Naive thymus-derived CD8-positive, alpha-beta T cell (primary cell): ENCODE results near the gene RSBN1L. TPM values are rescaled to one million over a fixed set of nuclear protein-coding genes. Genes with fewer than 3 reads are reported as not detected.
"Not testable (repeated sequence)": the region's sequence is repeated elsewhere in the genome, so short reads cannot be mapped to it uniquely, and the experiment has no call there.

Experiments
- ATAC-seq, 2 donors: fragments of 150-1000 bp; cut with Tn5 transposase in 1 of 2; sonication (Bioruptor Pico), chemical (Tn5 transposase) in 1 of 2; 1 replicate in 1 of 2; 2 replicates in 1 of 2; pipeline ENCODE4 v1.10.0; 2021; ENCODE audit warnings: mild to moderate bottlenecking in 2 of 2, moderate library complexity in 2 of 2
- POLR2A ChIA-PET: fragments of 350-600 bp; sonication (Branson Sonifier 250); formaldehyde crosslinking; loops from one replicate; lab custom pipeline; 2021; ENCODE audit warnings: antibody characterized with exemption; lab: Charles Lee
- DNase-seq, 10 donors: peaks; one replicate each; pipeline versions ENCODE4 v3.0.0 to v3.0.0-alpha.2; 2020 to 2022
- H3K27ac Mint-ChIP-seq, 10 donors: one replicate each; pipeline ENCODE4 v1.8.0; 2020 to 2022; ENCODE audit warnings: mild to moderate bottlenecking in 10 of 10, mixed read lengths in 10 of 10, moderate library complexity in 4 of 10, inconsistent platforms in 1 of 10
- H3K27me3 Mint-ChIP-seq, 5 donors: one replicate each; pipeline ENCODE4 v1.8.0; 2021 to 2022; ENCODE audit warnings: mixed read lengths in 5 of 5
- H3K36me3 Mint-ChIP-seq, 3 donors: one replicate each; pipeline ENCODE4 v1.8.0; 2020 to 2022; ENCODE audit warnings: mixed read lengths in 3 of 3, mild to moderate bottlenecking in 2 of 3, inconsistent platforms in 1 of 3
- H3K4me1 Mint-ChIP-seq, 4 donors: one replicate each; pipeline ENCODE4 v1.8.0; 2021 to 2022; ENCODE audit warnings: mixed read lengths in 4 of 4
- H3K4me3 Mint-ChIP-seq, 10 donors: one replicate each; pipeline ENCODE4 v1.8.0; 2020 to 2022; ENCODE audit warnings: mild to moderate bottlenecking in 10 of 10, mixed read lengths in 10 of 10, moderate library complexity in 6 of 10, inconsistent platforms in 1 of 10
- H3K9me3 Mint-ChIP-seq, 9 donors: one replicate each; pipeline ENCODE4 v1.8.0; 2020 to 2022; ENCODE audit warnings: mixed read lengths in 9 of 9, mild to moderate bottlenecking in 3 of 9, inconsistent platforms in 1 of 9, moderate library complexity in 1 of 9
- polyA plus RNA-seq, 3 donors: library from polyadenylated mRNA; unstranded; fragments of 300-500 nt; fragmentation: Illumina TruSeq; gene quantifications; one replicate each; pipeline ENCODE4 v1.2.3, GENCODE V29; 2021
- total RNA-seq, 8 experiments: library from RNA in 2 of 8; stranded (reverse) in 2 of 8; gene quantifications; one replicate each; pipeline ENCODE4 v1.2.3 and lab custom pipeline; 2021 to 2026

Gene RSBN1L
- total and polyA plus RNA-seq, 5 experiments from 2014 or later = 5.9 to 47.9 (median 8.2) TPM

DNA sequence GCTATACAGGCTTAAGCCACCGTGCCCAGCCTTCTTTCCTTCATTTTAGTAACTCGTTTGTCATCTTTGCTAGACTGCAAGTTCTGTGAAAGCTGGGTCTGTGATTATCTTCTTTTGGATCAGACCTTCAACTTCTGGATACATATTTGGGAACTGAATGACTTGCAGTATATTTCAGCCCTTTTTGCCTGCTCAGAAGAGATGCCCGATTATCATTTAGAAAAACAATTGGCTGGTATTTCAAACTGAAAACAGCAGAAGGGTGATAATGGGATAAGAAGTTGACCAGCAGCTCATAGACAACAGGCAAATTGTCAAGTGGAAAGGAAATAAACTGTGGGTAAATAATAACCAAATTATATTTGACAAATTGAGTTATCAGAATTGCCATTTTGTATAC is 14.6 kb downstream of the RSBN1L start:
- H3K4me1 Mint-ChIP-seq = peaks cover 24 to 76% (median 62%) of the 10 kb centered on the region in 4 donors
- POLR2A ChIA-PET = interaction anchor here (0.7 kb wide), 1 partner anchor 11 kb away, joined by 5 read pairs; no protein-coding TSS in a partner anchor
- DNase-seq (no peak), ATAC-seq (no peak)
- no peaks in the 10 kb centered on the region for H3K27me3 Mint-ChIP-seq
- peak overlapping the region in 1 of 10 donors; percentile 29 for H3K27ac Mint-ChIP-seq
- H3K9me3 Mint-ChIP-seq = no peaks in the 10 kb centered on the region
- H3K4me3 Mint-ChIP-seq = no peak overlapping the region
- peaks cover 0 to 55% (median 15%) of the 10 kb centered on the region in 3 donors for H3K36me3 Mint-ChIP-seq

DNA sequence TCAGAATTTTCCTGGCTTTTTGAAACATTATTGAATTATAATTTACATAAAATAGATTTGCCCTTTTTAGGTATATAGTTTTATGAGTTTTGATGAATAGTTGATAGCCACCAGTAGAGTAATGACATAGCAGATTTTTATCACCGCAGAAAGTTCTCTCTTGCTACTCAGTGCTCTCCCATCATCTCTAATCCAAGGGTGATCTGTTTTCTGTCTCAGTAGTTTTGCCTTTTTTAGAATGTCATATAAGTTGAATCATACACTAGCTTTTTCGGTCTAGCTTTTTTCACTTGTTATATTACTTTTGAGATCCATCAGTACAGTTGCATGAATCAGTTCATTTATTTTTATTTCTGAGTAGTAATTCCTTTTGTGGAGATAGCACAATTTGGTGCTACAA is 17.9 kb downstream of the RSBN1L start:
- Mint-ChIP-seq H3K27me3 (no peaks in the 10 kb centered on the region), H3K4me3 (peak overlapping the region in 2 of 10 donors; percentile 27 to 66), H3K4me1 (peaks cover 23 to 89% (median 68%) of the 10 kb centered on the region in 4 donors), H3K27ac (peak overlapping the region in 5 of 10 donors; percentile 33 to 80 (median 45)), H3K9me3 (no peaks in the 10 kb centered on the region), H3K36me3 (peaks cover 0 to 39% (median 18%) of the 10 kb centered on the region in 3 donors)
- ATAC-seq (no peak), DNase-seq (no peak)
- POLR2A ChIA-PET = no interaction called here

DNA sequence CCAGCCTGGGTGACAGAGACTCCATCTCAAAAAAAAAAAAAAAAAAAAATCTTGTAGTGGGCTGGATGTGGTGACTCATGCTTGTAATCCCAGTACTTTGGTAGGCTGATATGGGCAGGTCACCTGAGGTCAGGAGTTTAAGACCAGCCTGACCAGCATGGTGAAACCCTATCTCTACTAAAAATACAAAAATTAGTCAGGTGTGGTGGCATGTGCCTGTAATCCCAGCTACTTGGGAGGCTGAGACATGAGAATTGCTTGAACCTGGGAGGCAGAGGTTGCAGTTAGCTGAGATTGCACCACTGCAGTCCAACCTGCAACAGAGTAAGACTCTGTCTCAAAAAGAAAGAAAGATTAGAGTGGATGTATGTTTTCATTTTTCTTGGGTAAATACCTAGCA is 18.7 kb downstream of the RSBN1L start:
- Mint-ChIP-seq H3K4me3 (peak overlapping the region in 1 of 10 donors; percentile 22), H3K4me1 (peaks cover 21 to 89% (median 65%) of the 10 kb centered on the region in 4 donors), H3K27ac (peak overlapping the region in 3 of 10 donors; percentile 40 to 80 (median 67)), H3K36me3 (peaks cover 0 to 38% (median 17%) of the 10 kb centered on the region in 3 donors)
- not testable (repeated sequence) for H3K9me3 Mint-ChIP-seq, ATAC-seq, DNase-seq, H3K27me3 Mint-ChIP-seq
- POLR2A ChIA-PET = interaction anchor here (0.6 to 0.7 kb wide), 2 partner anchors 18 kb away, joined by 3 read pairs; no protein-coding TSS in a partner anchor

DNA sequence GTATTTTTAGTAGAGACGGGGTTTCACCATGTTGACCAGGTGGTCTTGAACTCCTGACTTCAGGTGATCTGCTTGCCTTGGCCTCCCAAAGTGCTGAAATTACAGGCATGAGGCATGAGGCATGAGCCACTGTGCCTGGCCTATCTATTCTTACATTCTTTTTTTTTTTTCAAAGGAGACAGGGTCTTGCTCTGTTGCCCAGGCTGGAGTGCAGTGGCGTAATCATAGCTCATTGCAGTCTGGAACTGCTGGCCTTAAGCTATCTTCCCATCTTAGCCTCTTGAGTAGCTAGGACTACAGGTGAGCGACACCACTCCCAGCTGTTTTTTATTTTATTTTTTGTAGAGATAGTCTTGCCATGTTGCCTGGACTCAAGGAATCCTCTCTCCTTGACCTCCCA is 20.5 kb downstream of the RSBN1L start:
- Mint-ChIP-seq H3K4me3 (no peak overlapping the region), H3K27ac (peak overlapping the region in 2 of 10 donors; percentile 15 to 59), H3K9me3 (no peaks in the 10 kb centered on the region), H3K4me1 (peaks cover 11 to 79% (median 51%) of the 10 kb centered on the region in 4 donors), H3K36me3 (peaks cover 0 to 22% (median 7%) of the 10 kb centered on the region in 3 donors), H3K27me3 (no peaks in the 10 kb centered on the region)
- POLR2A ChIA-PET = interaction anchor here (0.7 kb wide), 1 partner anchor 86 kb away, joined by 3 read pairs; no protein-coding TSS in a partner anchor
- no peak for ATAC-seq
- DNase-seq = no peak

DNA sequence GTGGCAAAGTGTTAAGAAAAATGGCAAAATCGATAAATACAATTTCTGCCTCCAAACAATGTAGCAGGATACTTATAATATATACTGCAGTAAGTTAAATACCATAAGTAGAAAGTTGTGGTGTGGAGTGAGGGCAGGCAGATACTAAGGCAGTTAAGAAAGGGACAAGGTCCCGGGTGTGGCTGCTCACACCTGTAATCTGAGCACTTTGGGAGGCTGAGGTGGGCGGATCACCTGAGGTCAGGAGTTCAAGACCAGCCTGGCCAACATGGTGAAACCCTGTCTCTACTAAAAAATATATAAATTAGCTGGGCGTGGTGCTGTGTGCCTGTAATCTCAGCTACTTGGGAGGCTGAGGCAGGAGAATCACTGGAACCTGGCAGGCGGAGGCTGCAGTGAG is 21.3 kb downstream of the RSBN1L start:
- H3K4me3 Mint-ChIP-seq = peak overlapping the region in 2 of 10 donors; percentile 24 to 36
- not testable (repeated sequence) for ATAC-seq
- POLR2A ChIA-PET = interaction anchor here (0.5 kb wide), 1 partner anchor 12 kb away, joined by 4 read pairs; no protein-coding TSS in a partner anchor

DNA sequence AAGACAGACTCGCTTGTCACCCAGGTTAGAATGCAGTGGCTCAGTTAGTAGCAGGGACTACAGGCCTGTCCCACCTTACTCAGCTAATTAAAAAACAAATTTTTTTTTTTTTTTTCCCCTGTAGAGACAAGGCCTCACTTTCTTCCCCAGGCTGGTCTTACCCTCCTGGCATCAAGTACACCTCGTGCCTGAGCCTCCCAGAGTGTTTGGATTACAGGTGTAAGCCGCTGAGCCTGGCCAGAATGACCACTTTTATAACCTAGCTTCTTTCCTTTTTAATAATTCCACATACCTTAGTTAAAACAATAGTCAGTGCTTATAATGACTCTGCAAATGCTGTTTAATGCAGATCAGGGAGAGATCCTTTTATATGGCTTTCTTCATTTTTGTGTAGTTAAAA is 31.3 kb downstream of the RSBN1L start:
- POLR2A ChIA-PET = no interaction called here

More for the DNA sequence above, 21.3 kb downstream of the RSBN1L start:
- not testable (repeated sequence) for H3K27me3 Mint-ChIP-seq, H3K9me3 Mint-ChIP-seq, DNase-seq
- H3K27ac Mint-ChIP-seq = peak overlapping the region in 6 of 10 donors; percentile 1 to 81 (median 40)
- peaks cover 0 to 19% (median 7%) of the 10 kb centered on the region in 3 donors for H3K36me3 Mint-ChIP-seq
- H3K4me1 Mint-ChIP-seq = peaks cover 11 to 75% (median 49%) of the 10 kb centered on the region in 4 donors

DNA sequence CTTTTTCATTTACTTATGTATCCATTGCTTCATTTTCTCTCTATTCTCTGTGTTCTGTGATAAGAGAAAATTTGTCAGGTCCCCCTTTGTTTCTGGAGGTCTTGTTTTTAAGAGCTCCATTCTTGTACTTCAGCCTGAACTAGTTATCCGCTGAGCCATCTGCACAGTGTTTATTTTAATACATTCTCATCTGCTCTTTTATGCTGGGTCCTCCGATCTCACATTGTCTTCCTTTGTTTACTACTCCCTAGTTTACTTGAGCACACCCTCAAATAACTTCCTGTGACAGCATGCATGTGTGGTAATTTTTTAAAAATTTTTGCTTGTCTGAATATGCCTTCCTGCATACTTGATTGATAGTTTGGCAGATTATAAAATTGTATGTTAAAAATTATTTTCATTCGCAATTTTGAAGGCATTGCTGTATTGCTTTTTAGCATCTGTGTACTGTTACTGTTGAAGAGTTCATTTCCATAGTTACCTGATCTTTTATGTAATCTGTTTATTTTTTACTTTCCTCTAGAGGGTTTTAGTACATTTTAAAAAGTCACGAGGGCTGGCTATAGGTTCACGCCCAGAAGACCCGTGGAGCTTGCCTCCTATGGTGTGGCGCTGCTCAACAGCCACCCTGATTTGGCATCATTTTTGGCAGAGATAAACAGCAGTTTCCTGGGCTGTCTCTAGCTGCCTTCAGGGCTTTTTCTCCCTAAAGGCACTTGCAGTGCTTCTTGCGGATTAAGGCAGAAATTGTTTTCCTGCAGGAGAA is 31.9 kb downstream of the RSBN1L start:
- H3K36me3 Mint-ChIP-seq = peaks cover 0 to 14% (median 0%) of the 10 kb centered on the region in 3 donors
- peak overlapping the region; percentile 0 to 87 (median 81) for H3K27ac Mint-ChIP-seq
- DNase-seq (peak in 7 of 10 donors; percentile 1 to 42 (median 27)), ATAC-seq (peak; percentile 81 to 92)
- no peaks in the 10 kb centered on the region for H3K9me3 Mint-ChIP-seq
- H3K27me3 Mint-ChIP-seq = no peaks in the 10 kb centered on the region
- H3K4me3 Mint-ChIP-seq = peak overlapping the region in 9 of 10 donors; percentile 25 to 59 (median 50)
- POLR2A ChIA-PET = interaction anchor here (1.4 kb wide), 1 partner anchor 30 kb away, joined by 4 read pairs; no protein-coding TSS in a partner anchor
- H3K4me1 Mint-ChIP-seq = peaks cover 23 to 71% (median 60%) of the 10 kb centered on the region in 4 donors

More for the DNA sequence above, 31.3 kb downstream of the RSBN1L start:
- no peak for ATAC-seq
- DNase-seq = no peak
- Mint-ChIP-seq H3K4me3 (peak overlapping the region in 9 of 10 donors; percentile 25 to 59 (median 50)), H3K9me3 (no peaks in the 10 kb centered on the region), H3K27me3 (no peaks in the 10 kb centered on the region), H3K4me1 (peaks cover 21 to 66% (median 55%) of the 10 kb centered on the region in 4 donors), H3K27ac (peak overlapping the region; percentile 0 to 87 (median 81)), H3K36me3 (peaks cover 0 to 14% (median 0%) of the 10 kb centered on the region in 3 donors)

DNA sequence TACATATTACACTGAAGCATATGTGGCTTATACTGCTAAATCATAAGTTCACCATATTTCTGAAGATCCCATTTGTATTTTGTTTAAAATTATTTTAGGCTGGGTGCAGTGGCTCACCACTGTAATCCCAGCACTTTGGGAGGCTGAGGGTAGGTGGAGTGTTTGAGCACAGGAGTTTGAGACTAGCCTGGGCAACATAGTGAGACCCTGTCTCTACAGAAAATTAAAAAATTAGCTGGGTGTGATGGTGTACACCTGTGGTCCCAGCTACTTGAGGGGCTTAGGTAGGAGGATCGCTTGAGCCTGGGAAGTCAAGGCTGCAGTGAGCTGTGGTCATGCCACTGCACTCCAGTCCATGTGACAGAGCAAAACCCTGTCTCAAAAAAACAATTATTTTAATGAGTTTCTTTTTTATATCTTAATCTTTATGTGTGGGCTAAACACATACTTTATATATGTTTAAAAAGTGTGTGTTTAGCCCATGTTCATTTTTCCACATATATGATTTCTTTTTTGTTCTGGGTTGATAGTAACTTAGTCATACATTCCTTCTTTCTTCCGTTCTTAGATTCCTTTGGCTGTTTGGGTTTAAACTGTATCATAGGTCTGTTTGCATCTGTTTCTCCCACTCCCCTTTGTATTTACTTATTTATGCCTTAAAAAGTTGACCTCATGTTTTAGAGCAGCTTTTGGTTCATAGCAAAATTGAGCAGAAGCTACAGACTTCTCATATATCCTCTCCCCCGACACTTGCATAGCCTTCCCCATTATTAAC is 33.5 kb downstream of the RSBN1L start:
- Mint-ChIP-seq H3K4me3 (peak overlapping the region in 3 of 10 donors; percentile 3 to 25 (median 11)), H3K4me1 (peaks cover 25 to 77% (median 66%) of the 10 kb centered on the region in 4 donors), H3K27ac (peak overlapping the region in 7 of 10 donors; percentile 21 to 87 (median 77)), H3K9me3 (no peaks in the 10 kb centered on the region), H3K27me3 (no peaks in the 10 kb centered on the region), H3K36me3 (peaks cover 0 to 10% (median 0%) of the 10 kb centered on the region in 3 donors)
- POLR2A ChIA-PET = interaction anchor here (1.4 kb wide), 1 partner anchor 32 kb away, joined by 4 read pairs; no protein-coding TSS in a partner anchor
- ATAC-seq = no peak
- no peak for DNase-seq

DNA sequence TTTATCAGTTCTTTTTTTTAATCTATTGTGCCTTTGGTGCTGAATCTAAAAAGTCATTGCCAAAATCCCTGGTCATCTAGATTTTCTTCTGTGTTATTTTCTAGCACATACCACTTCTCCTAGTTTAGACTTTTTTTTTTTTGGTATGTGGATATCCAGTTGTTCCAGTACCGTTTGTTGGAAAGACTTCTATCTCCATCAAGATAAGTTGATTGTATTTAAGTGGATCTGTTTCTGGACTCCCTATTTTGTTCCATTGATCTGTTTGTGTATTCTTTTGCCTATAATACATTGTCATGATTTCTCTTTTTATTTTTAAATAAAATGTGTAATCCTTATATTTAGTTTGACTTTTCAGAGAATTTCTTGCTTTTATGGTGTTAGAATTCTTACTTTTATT is 35.5 kb downstream of the RSBN1L start:
- no peaks in the 10 kb centered on the region for H3K27me3 Mint-ChIP-seq
- peak overlapping the region in 5 of 10 donors; percentile 17 to 75 (median 59) for H3K27ac Mint-ChIP-seq
- no peaks in the 10 kb centered on the region for H3K9me3 Mint-ChIP-seq
- peaks cover 0 to 19% (median 0%) of the 10 kb centered on the region in 3 donors for H3K36me3 Mint-ChIP-seq
- DNase-seq (no peak), ATAC-seq (no peak)
- POLR2A ChIA-PET = no interaction called here
- peak overlapping the region in 1 of 10 donors; percentile 10 for H3K4me3 Mint-ChIP-seq
- H3K4me1 Mint-ChIP-seq = peaks cover 23 to 79% (median 68%) of the 10 kb centered on the region in 4 donors

DNA sequence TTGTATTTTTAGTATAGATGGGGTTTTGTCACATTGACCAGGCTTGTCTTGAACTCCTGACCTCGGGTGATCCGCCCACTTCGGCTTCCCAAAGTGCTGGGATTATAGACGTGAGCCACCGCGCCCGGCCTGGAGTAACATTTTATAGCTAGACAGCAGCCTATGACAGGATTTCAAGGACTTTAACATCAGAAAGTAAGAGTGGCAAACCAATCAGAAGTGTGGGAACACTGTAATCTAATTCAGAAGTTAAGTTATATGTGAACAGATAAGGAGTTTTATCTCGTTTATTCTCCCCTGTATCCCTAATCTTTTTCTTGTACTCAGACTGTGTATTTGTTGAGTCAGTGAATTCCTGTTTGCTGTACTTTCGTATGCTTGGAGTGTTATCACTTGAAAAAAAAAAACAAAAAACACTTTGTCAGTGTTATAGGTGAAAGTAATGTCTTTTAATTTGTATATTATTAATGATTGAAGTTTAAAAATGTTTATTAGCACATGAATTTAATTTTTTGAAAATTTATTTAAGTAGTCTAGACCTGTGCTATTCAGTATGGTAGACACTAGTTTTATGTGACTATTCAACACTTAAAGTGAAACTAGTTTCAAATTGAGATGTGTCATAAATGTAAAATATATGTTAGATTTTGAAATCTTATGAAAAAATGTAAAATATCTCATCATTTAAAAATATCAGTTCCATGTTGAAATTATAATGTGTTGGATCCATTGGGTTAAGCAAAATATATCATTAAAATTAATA is 38.6 kb downstream of the RSBN1L start:
- ATAC-seq (no peak), DNase-seq (no peak)
- peaks cover 17 to 51% (median 42%) of the 10 kb centered on the region in 4 donors for H3K4me1 Mint-ChIP-seq
- H3K36me3 Mint-ChIP-seq = peaks cover 3 to 38% (median 6%) of the 10 kb centered on the region in 3 donors
- POLR2A ChIA-PET = interaction anchor here (1.0 kb wide), 1 partner anchor 38 kb away, joined by 3 read pairs; the partner anchor contains the start of gene RSBN1L
- H3K9me3 Mint-ChIP-seq = no peaks in the 10 kb centered on the region
- peak overlapping the region in 6 of 10 donors; percentile 18 to 61 (median 26) for H3K27ac Mint-ChIP-seq
- H3K27me3 Mint-ChIP-seq = no peaks in the 10 kb centered on the region
- no peak overlapping the region for H3K4me3 Mint-ChIP-seq

DNA sequence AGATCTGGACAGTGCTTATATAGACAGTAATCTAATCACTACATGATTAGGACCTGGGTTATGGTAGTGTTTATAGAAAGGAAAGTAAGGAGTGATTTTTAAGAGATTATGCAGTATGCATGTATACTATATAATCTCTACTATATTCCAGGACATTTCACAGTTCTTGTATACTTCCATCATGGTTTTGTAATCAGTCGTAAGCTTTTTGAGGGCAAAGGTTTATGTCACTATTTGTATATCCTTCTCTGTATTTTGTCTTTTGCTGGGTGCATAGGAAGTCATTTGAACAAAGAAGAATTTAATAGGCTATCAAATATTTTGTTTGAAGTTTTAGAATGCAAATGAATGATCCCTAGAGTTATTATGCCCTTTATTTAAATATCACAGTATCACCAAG is 39.2 kb downstream of the RSBN1L start:
- H3K36me3 Mint-ChIP-seq = peaks cover 3 to 40% (median 6%) of the 10 kb centered on the region in 3 donors
- peak overlapping the region in 6 of 10 donors; percentile 15 to 47 (median 28) for H3K27ac Mint-ChIP-seq
- no peak overlapping the region for H3K4me3 Mint-ChIP-seq
- H3K9me3 Mint-ChIP-seq = no peaks in the 10 kb centered on the region
- peaks cover 12 to 45% (median 36%) of the 10 kb centered on the region in 4 donors for H3K4me1 Mint-ChIP-seq
- DNase-seq (no peak), ATAC-seq (no peak)
- POLR2A ChIA-PET = no interaction called here
- H3K27me3 Mint-ChIP-seq = no peaks in the 10 kb centered on the region
